H1 (cell line): ENCODE data around the gene CD276. TPM values are rescaled to one million over a fixed set of nuclear protein-coding genes. Genes with fewer than 3 reads are reported as not detected.

Experiments used
- CHD1 ChIP-seq: IDR thresholded peaks from 2 replicates; pipeline ENCODE4 v1.6.1; 2012; ENCODE audit warnings: low read depth, low read length, improper control_type of control experiment
- CHD7 ChIP-seq: fragments of 300-600 bp; sonication (generic); IDR thresholded peaks from 2 replicates; pipeline ENCODE4 v1.7.1; 2012; ENCODE audit warnings: low read length, moderate library complexity, mild to moderate bottlenecking, inconsistent platforms; ENCODE audit not compliant: insufficient replicate concordance
- JUND ChIP-seq: IDR thresholded peaks from 2 replicates; pipeline ENCODE4 v1.6.1; 2011; ENCODE audit warnings: mild to moderate bottlenecking, improper control_type of control experiment, low read length
- RNF2 ChIP-seq: fragments of 200-900, 300-1000 bp; sonication (generic); IDR thresholded peaks from 2 replicates; pipeline ENCODE4 v1.7.1; 2016; ENCODE audit warnings: borderline replicate concordance, low read depth, mild to moderate bottlenecking, antibody characterized with exemption, low read length; ENCODE audit not compliant: poor library complexity, severe bottlenecking; ENCODE audit errors: missing control alignments
- USF2 ChIP-seq: IDR thresholded peaks from 2 replicates; pipeline ENCODE4 v1.6.1; 2011; ENCODE audit warnings: low read length, improper control_type of control experiment
- polyA plus RNA-seq, 7 experiments: library from polyadenylated mRNA; depleted of rRNA in 3 of 7; stranded (reverse) in 5 of 7; unstranded in 2 of 7; fragments of >200 nt in 5 of 7; fragments of 200-250 nt in 2 of 7; gene quantifications; 1 replicate in 5 of 7; 2 replicates in 1 of 7; 4 replicates in 1 of 7; pipeline versions ENCODE4 v1.2.1 to v1.2.3, GENCODE V29; 2011 to 2013; ENCODE audit warnings: missing spikeins in 2 of 7, mixed read lengths in 2 of 7
- total RNA-seq: library from RNA; stranded (reverse); fragmentation: NEBNext Ultra II Directional; extraction: Animal tissue kit (Norgen Biotek cat#: 25700); gene quantifications from 2 replicates; pipeline ENCODE4 v1.2.1, GENCODE V29; 2021

Gene CD276
- total and polyA plus RNA-seq, 2 of the 8 experiments (the other 6 are each of a cell fraction or from before 2014, with no cell fraction given) = 156 to 158 TPM

GRCh38 chr15:73727330-73727976, 43.3 kb downstream of the CD276 start (continued):
- TF ChIP-seq CHD7 (no peak), CHD1 (no peak), USF2 (no peak), RNF2 (no peak), JUND (no peak)
